Kidney (tissue), 14 donors: ENCODE data around the gene AWAT1. TPM values are rescaled to one million over a fixed set of nuclear protein-coding genes. Genes with fewer than 3 reads are reported as not detected.
"Not testable (repeated sequence)": the region's sequence is repeated elsewhere in the genome, so short reads cannot be mapped to it uniquely, and the experiment has no call there.

Source experiments
- DNase-seq, 5 donors: peaks; one replicate each; pipeline ENCODE4 v3.0.0-alpha.2; 2013 to 2020
- FAIRE-seq: peaks from 2 replicates; lab custom pipeline; 2012; peaks lifted over from hg19 to GRCh38; lab: Jason Lieb, UNC
- H3K27ac ChIP-seq, 2 donors: one replicate each; pipeline ENCODE4 v1.7.0; 2013; ENCODE audit warnings: low read depth in 2 of 2, low read length in 2 of 2, inconsistent platforms in 1 of 2
- H3K27me3 ChIP-seq: one replicate; pipeline ENCODE4 v1.7.1; 2013; ENCODE audit warnings: low read length, inconsistent platforms; ENCODE audit not compliant: control insufficient read depth, insufficient read depth
- H3K36me3 ChIP-seq, 3 donors: one replicate each; pipeline versions ENCODE4 v1.7.0 to v1.7.1; 2013; ENCODE audit warnings: low read length in 3 of 3, control low read depth in 1 of 3, inconsistent platforms in 1 of 3; ENCODE audit not compliant: insufficient read depth in 3 of 3, control insufficient read depth in 2 of 3
- H3K4me1 ChIP-seq, 3 donors: one replicate each; pipeline versions ENCODE4 v1.7.0 to v1.7.1; 2013; ENCODE audit warnings: low read length in 3 of 3, inconsistent platforms in 1 of 3, low read depth in 1 of 3; ENCODE audit not compliant: control insufficient read depth in 2 of 3, insufficient read depth in 2 of 3
- H3K4me3 ChIP-seq, 3 donors: one replicate each; pipeline versions ENCODE4 v1.7.0 to v1.8.1; 2013; ENCODE audit warnings: low read length in 3 of 3, control low read depth in 1 of 3, inconsistent platforms in 1 of 3
- H3K9ac ChIP-seq, 3 donors: one replicate each; pipeline versions ENCODE4 v1.7.0 to v1.7.1; 2013; ENCODE audit warnings: low read length in 3 of 3, control low read depth in 1 of 3, inconsistent platforms in 1 of 3
- H3K9me3 ChIP-seq, 3 donors: one replicate each; pipeline versions ENCODE4 v1.7.0 to v1.7.1; 2013; ENCODE audit warnings: low read length in 3 of 3, control low read depth in 1 of 3, inconsistent platforms in 1 of 3; ENCODE audit not compliant: control insufficient read depth in 2 of 3, insufficient read depth in 1 of 3
- CTCF ChIP-seq: IDR thresholded peaks from 3 replicates; pipeline ENCODE4 v1.5.1; 2012; ENCODE audit warnings: mild to moderate bottlenecking, moderate library complexity, borderline replicate concordance; ENCODE audit not compliant: insufficient read depth; ENCODE audit errors: extremely low read depth
- intact Hi-C: fragments of 100-400 bp; cut with DNase I; formaldehyde crosslinking; loops from one replicate; pipeline ENCODE4 v1.11.1; 2022
- polyA plus RNA-seq: library from polyadenylated mRNA; stranded (reverse); fragments of 350-450 nt; fragmentation: Illumina TruSeq; extraction: RNeasy Lipid Tissue Mini Kit (QIAGEN cat#74804); gene quantifications from one replicate; pipeline ENCODE4 v1.2.3, GENCODE V29; 2014; ENCODE audit warnings: low read depth, low replicate concordance; ENCODE audit not compliant: insufficient read depth
- total RNA-seq: library from RNA; stranded (reverse); fragmentation: NEBNext Ultra II Directional; extraction: Animal tissue kit (Norgen Biotek cat#: 25700); gene quantifications from one replicate; pipeline ENCODE4 v1.2.1, GENCODE V29; 2021
- donor health status: control.
- donor health status: control.
- donor health status: control.
- donor health status: control.
- donor health status: control.
- donor health status: DM: yes; HTN: yes; CAD: no.
- donor health status: Normal renal cell carcinoma (clear cell type).

Gene AWAT1
- total and polyA plus RNA-seq, 2 donors from 2014 or later, result not detected

GRCh38 chrX:70262952-70263567, 28.6 kb downstream of the AWAT1 start:
- intact Hi-C loops, result no loop called here
- peak; percentile 32 for TF ChIP-seq CTCF
- Histone ChIP-seq H3K27me3 (no peaks in the 10 kb centered on the region), H3K4me1 (no peaks in the 10 kb centered on the region), H3K4me3 (no peak overlapping the region), H3K27ac (no peak overlapping the region), H3K36me3 (no peaks in the 10 kb centered on the region), H3K9ac (no peak overlapping the region), H3K9me3 (no peaks in the 10 kb centered on the region)
- DNase-seq, result peak in 4 of 5 donors; percentile 27 to 55 (median 36)
- FAIRE-seq, result no peak

- Histone ChIP-seq H3K9ac (no peak overlapping the region), H3K27ac (no peak overlapping the region), H3K9me3 (no peaks in the 10 kb centered on the region), H3K4me3 (no peak overlapping the region), H3K36me3 (no peaks in the 10 kb centered on the region), H3K4me1 (no peaks in the 10 kb centered on the region), H3K27me3 (no peaks in the 10 kb centered on the region)
- FAIRE-seq, result no peak
- intact Hi-C loops, result no loop called here
- peak in 2 of 5 donors; percentile 1 for DNase-seq
- TF ChIP-seq CTCF, result no peak
Observed at GRCh38 chrX:70264784-70265183, 30.3 kb downstream of the AWAT1 start.

GRCh38 chrX:70268034-70268433, 33.6 kb downstream of the AWAT1 start, which contains the start of gene ARR3:
ARR3 (plus strand) TSS chrX:70268334; CDS start chrX:70269386, 1,052 bp downstream.
- Histone ChIP-seq H3K9me3 (no peaks in the 10 kb centered on the region), H3K36me3 (no peaks in the 10 kb centered on the region), H3K9ac (no peak within 1 kb of the TSS), H3K4me1 (no peaks in the 10 kb centered on the region), H3K27me3 (no peaks in the 10 kb centered on the region), H3K27ac (no peak within 1 kb of the TSS), H3K4me3 (no peak within 1 kb of the TSS)
- TF ChIP-seq CTCF, result no peak
- no peak for FAIRE-seq
- no peak for DNase-seq
- intact Hi-C loops, result no loop called here

GRCh38 chrX:70274029-70274428, 39.6 kb downstream of the AWAT1 start:
- FAIRE-seq, H3K4me3 ChIP-seq, DNase-seq, H3K9ac ChIP-seq, H3K36me3 ChIP-seq, H3K27me3 ChIP-seq, H3K4me1 ChIP-seq, intact Hi-C loops, H3K27ac ChIP-seq, H3K9me3 ChIP-seq: not testable (repeated sequence)
